K562 (cell line): Measurements from ENCODE around the gene CRYGA. TPM values are rescaled to one million over a fixed set of nuclear protein-coding genes. Genes with fewer than 3 reads are reported as not detected.

Experiments
- ATAC-seq: fragments of 200-7000 bp; cut with Tn5 transposase; 3 replicates; pipeline ENCODE4 v1.9.1; 2020; ENCODE audit warnings: moderate library complexity
- BruUV-seq: library from RNA; stranded (reverse); fragments of 400-500 nt; replicated peaks from 2 replicates; lab custom pipeline; 2021; lab: Mats Ljungman, UMichigan
- CTCF ChIA-PET: fragments of 300-600 bp; formaldehyde crosslinking; extraction: SDS; loops from one replicate; lab custom pipeline; 2021; ENCODE audit warnings: low intra/inter-chr PET ratio; lab: Yijun Ruan, JAX
- POLR2A ChIA-PET: fragments of 300-600, 350-650 bp; sonication (Branson Sonifier 250); formaldehyde crosslinking; extraction: SDS; loops from one replicate; lab custom pipeline; 2021; ENCODE audit warnings: antibody characterized with exemption, inconsistent platforms; lab: Yijun Ruan, JAX
- DNase-seq, 4 experiments: peaks; one replicate each; pipeline versions ENCODE4 v3.0.0 to v3.0.0-alpha.2; 2011 to 2018; ENCODE audit warnings: low spot score in 3 of 4, mixed read lengths in 3 of 4; ENCODE audit errors: extremely low read depth in 1 of 4
- FAIRE-seq: peaks from 2 replicates; lab custom pipeline; 2011; peaks lifted over from hg19 to GRCh38; lab: Jason Lieb, UNC
- H2AFZ ChIP-seq: 2 replicates; pipeline ENCODE4 v1.6.0; 2011; ENCODE audit warnings: low read depth, low read length, control low read depth, inconsistent platforms
- H3K27ac ChIP-seq: fragments of 200-600 bp; 3 replicates; pipeline ENCODE4 v1.8.0; 2011; ENCODE audit warnings: low read depth, mild to moderate bottlenecking, control low read depth, inconsistent platforms, low read length, moderate library complexity, mixed read lengths; ENCODE audit errors: extremely low read depth
- H3K27me3 ChIP-seq, 2 experiments: fragments of 300-600 bp in 1 of 2; 2 replicates in 1 of 2; 3 replicates in 1 of 2; pipeline versions ENCODE4 v1.6.0 to v1.8.0; 2011; ENCODE audit warnings: inconsistent platforms in 2 of 2, low read length in 2 of 2, mild to moderate bottlenecking in 1 of 2, mixed read lengths in 1 of 2, moderate library complexity in 1 of 2; ENCODE audit not compliant: control insufficient read depth in 2 of 2, insufficient read depth in 2 of 2
- H3K36me3 ChIP-seq: fragments of 300-600 bp; 3 replicates; pipeline ENCODE4 v1.8.0; 2011; ENCODE audit warnings: mild to moderate bottlenecking, low read length, inconsistent platforms; ENCODE audit not compliant: control insufficient read depth, insufficient read depth
- H3K4me1 ChIP-seq, 2 experiments: fragments of 200-600 bp in 1 of 2; replicated peaks in 1 of 2; 2 replicates in 1 of 2; 3 replicates in 1 of 2; pipeline versions ENCODE4 v1.5.1 to v1.8.0; 2011; ENCODE audit warnings: inconsistent platforms in 2 of 2, low read length in 2 of 2, mild to moderate bottlenecking in 1 of 2, mixed read lengths in 1 of 2, moderate library complexity in 1 of 2; ENCODE audit not compliant: control insufficient read depth in 2 of 2, insufficient read depth in 2 of 2
- H3K4me2 ChIP-seq: 2 replicates; pipeline ENCODE4 v1.6.1; 2011; ENCODE audit warnings: low read length, control low read depth, inconsistent platforms, mixed read lengths; ENCODE audit not compliant: insufficient read depth
- H3K4me3 ChIP-seq: fragments of 200-600 bp; sonication (generic), shearing (Covaris generic); 2 replicates; pipeline ENCODE4 v1.5.1; 2016; ENCODE audit warnings: control low read depth, inconsistent platforms
- H3K79me2 ChIP-seq: fragments of 200-600 bp; 3 replicates; pipeline ENCODE4 v1.8.0; 2011; ENCODE audit warnings: low read length, inconsistent platforms; ENCODE audit not compliant: control insufficient read depth, insufficient read depth
- H3K9ac ChIP-seq, 2 experiments: 2 replicates each; pipeline versions ENCODE4 v1.6.0 to v1.6.1; 2011; ENCODE audit warnings: low read depth in 2 of 2, low read length in 2 of 2, control low read depth in 1 of 2, inconsistent platforms in 1 of 2, mild to moderate bottlenecking in 1 of 2, mixed read lengths in 1 of 2; ENCODE audit not compliant: insufficient read depth in 1 of 2
- H3K9me1 ChIP-seq: one replicate; pipeline ENCODE4 v1.6.0; 2011; ENCODE audit warnings: inconsistent platforms, mild to moderate bottlenecking, low read length, moderate library complexity; ENCODE audit not compliant: control insufficient read depth, insufficient read depth
- H3K9me3 ChIP-seq: replicated peaks from 2 replicates; pipeline ENCODE4 v1.5.1; 2011; ENCODE audit warnings: low read depth, low read length, inconsistent platforms; ENCODE audit not compliant: control insufficient read depth, insufficient read depth
- H4K20me1 ChIP-seq: replicated peaks from 2 replicates; pipeline ENCODE4 v1.6.1; 2011; ENCODE audit warnings: low read length, inconsistent platforms, mixed read lengths; ENCODE audit not compliant: control insufficient read depth, insufficient read depth
- CEBPB ChIP-seq: fragments of 450-650 bp; IDR thresholded peaks from 2 replicates; pipeline ENCODE4 v1.6.1; 2016; ENCODE audit warnings: missing genetic modification characterization, missing compliant biosample characterization
- SAP30 ChIP-seq: fragments of 200-600 bp; sonication (generic); IDR thresholded peaks from 2 replicates; pipeline ENCODE4 v1.6.1; 2012; ENCODE audit warnings: borderline replicate concordance, low read depth, mild to moderate bottlenecking, moderate library complexity, low read length, control low read depth, inconsistent platforms; ENCODE audit not compliant: insufficient read depth, poor library complexity, severe bottlenecking
- SREBF1 ChIP-seq: fragments of 150-350 bp; IDR thresholded peaks from 2 replicates; pipeline ENCODE4 v1.6.1; 2014; ENCODE audit warnings: antibody characterized with exemption, low read depth, low read length, borderline replicate concordance
- WGBS: fragments of 100-300 bp; shearing (Covaris generic); methylation state at CpG from one replicate; pipeline ENCODE4 v1.1.6; 2016; ENCODE audit warnings: low coverage, mixed read lengths; ENCODE audit not compliant: insufficient coverage; ENCODE audit errors: missing lambda C conversion rate; 5-methylcytosine and 5-hydroxymethylcytosine counted together
- in situ Hi-C: fragments of 300-500 bp; cut with MboI; formaldehyde crosslinking; loops from 4 replicates; pipeline ENCODE4 v1.15.0; 2018; ENCODE audit warnings: inconsistent platforms, mixed read lengths
- intact Hi-C: fragments of 100-400 bp; cut with micrococcal nuclease; formaldehyde crosslinking; loops from 2 replicates; pipeline ENCODE4 v1.14.2; 2022
- polyA plus RNA-seq, 8 experiments: library from polyadenylated mRNA; depleted of rRNA in 4 of 8; stranded (reverse) in 5 of 8; unstranded in 3 of 8; fragments of >200 nt; fragmentation: Nextera tagmentation in 2 of 8; fragmentation: Illumina TruSeq in 1 of 8; extraction: Ambion mirVana in 2 of 8; extraction: Trizol in 1 of 8; gene quantifications; 2 replicates each; pipeline versions ENCODE4 v1.2.1 to v1.2.3, GENCODE V29; 2011 to 2014; ENCODE audit warnings: inconsistent platforms in 1 of 8, missing spikeins in 1 of 8
- total RNA-seq, 7 experiments: library from RNA; depleted of rRNA in 6 of 7; stranded (reverse); fragments of >200 nt in 6 of 7; fragmentation: Illumina TruSeq in 2 of 7; extraction: Trizol in 2 of 7; gene quantifications; 2 replicates each; pipeline versions ENCODE4 v1.2.1 to v1.2.3, GENCODE V29; 2011 to 2021; ENCODE audit warnings: low replicate concordance in 1 of 7
- TF ChIP-seq, protein P1 (sequence below): fragments of 450-650 bp; IDR thresholded peaks from 2 replicates; pipeline ENCODE4 v1.6.1; 2016; ENCODE audit warnings: borderline replicate concordance

Gene CRYGA
- total and polyA plus RNA-seq, 9 of the 15 experiments (the other 6 are each of a cell fraction or from before 2014, with no cell fraction given): not detected

DNA sequence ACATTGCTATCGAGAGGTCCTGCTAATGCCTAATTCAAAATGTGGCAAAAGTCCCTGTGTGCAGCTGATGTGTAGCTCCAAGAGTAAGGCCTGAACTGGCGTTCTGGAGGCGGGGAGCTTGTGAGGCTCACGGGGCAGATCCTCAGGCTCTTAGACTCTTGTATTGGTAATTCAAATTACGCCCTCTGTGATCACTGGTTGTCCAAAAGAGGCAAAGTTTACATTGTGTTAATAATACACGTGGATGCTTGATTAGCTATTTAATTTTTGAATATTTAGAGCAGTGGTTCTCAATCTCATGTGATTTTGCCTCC lies 12.4 kb upstream of the CRYGA start:
- in situ Hi-C loops: no loop called here
- ATAC-seq: no peak
- TF ChIP-seq SAP30 (no peak), CEBPB (tag) (no peak), SREBF1 (no peak)
- TF ChIP-seq, protein P1, sequence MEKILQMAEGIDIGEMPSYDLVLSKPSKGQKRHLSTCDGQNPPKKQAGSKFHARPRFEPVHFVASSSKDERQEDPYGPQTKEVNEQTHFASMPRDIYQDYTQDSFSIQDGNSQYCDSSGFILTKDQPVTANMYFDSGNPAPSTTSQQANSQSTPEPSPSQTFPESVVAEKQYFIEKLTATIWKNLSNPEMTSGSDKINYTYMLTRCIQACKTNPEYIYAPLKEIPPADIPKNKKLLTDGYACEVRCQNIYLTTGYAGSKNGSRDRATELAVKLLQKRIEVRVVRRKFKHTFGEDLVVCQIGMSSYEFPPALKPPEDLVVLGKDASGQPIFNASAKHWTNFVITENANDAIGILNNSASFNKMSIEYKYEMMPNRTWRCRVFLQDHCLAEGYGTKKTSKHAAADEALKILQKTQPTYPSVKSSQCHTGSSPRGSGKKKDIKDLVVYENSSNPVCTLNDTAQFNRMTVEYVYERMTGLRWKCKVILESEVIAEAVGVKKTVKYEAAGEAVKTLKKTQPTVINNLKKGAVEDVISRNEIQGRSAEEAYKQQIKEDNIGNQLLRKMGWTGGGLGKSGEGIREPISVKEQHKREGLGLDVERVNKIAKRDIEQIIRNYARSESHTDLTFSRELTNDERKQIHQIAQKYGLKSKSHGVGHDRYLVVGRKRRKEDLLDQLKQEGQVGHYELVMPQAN: no peak
- TF ChIP-seq, all 486 proteins: peak for 0
- Histone ChIP-seq H3K4me3 (no peak overlapping the region), H4K20me1 (no peaks in the 10 kb centered on the region), H3K9ac (no peak overlapping the region; a peak in 1 of 4 replicates), H3K4me2 (no peak overlapping the region), H3K9me3 (no peaks in the 10 kb centered on the region; the same call in 1 of the 2 replicates), H3K4me1 (peaks cover 6 to 18% of the 10 kb centered on the region in 2 experiments; a peak in 3 of 5 replicates), H3K79me2 (no peaks in the 10 kb centered on the region), H3K27me3 (no peaks in the 10 kb centered on the region), H3K27ac (no peak overlapping the region), H3K36me3 (no peaks in the 10 kb centered on the region), H3K9me1 (no peaks in the 10 kb centered on the region), H2AFZ (peak overlapping the region; percentile 71)
- intact Hi-C loops: loop anchor here (1.0 to 10.0 kb wide), 4 partner anchors 73 to 199 kb away; no protein-coding TSS in a partner anchor
- FAIRE-seq: no peak
- no TSS peak for BruUV-seq
- ChIA-PET CTCF (interaction anchor here (1.3 kb wide), 1 partner anchor 79 kb away, joined by 3 read pairs; the partner anchor contains the start of gene IDH1), POLR2A (interaction anchor here (0.6 to 1.4 kb wide), 3 partner anchors 8 to 419 kb away, joined by 3 to 6 read pairs (median 3); no protein-coding TSS in a partner anchor)
- 69% methylated on average over 5 of the region's 6 CpGs for WGBS
- DNase-seq: no peak
